GM10266 (cell line): Measurements from ENCODE around the gene EGLN3.
"Not testable (repeated sequence)": the region's sequence is repeated elsewhere in the genome, so short reads cannot be mapped to it uniquely, and the experiment has no call there.

Experiments used
- DNase-seq: peaks from one replicate; pipeline ENCODE4 v3.0.0; 2012; ENCODE audit errors: extremely low spot score
- CTCF ChIP-seq: IDR thresholded peaks from 2 replicates; pipeline ENCODE4 v1.5.1; 2012; ENCODE audit warnings: mild to moderate bottlenecking, low read depth; ENCODE audit not compliant: control insufficient read depth, insufficient read depth; ENCODE audit errors: missing control alignments

EGLN3 gene

GRCh38 chr14:33978892-33979612, 28.2 kb upstream of the EGLN3 start:
- TF ChIP-seq CTCF, result no peak
- DNase-seq, result no peak

GRCh38 chr14:33972583-33973081, 21.8 kb upstream of the EGLN3 start:
- TF ChIP-seq CTCF, result no peak
- no peak for DNase-seq

GRCh38 chr14:33969846-33970245, 19.0 kb upstream of the EGLN3 start:
- not testable (repeated sequence) for DNase-seq

GRCh38 chr14:33968722-33969121, 17.8 kb upstream of the EGLN3 start:
- no peak for DNase-seq
- TF ChIP-seq CTCF, result no peak

GRCh38 chr14:33967138-33967537, 16.3 kb upstream of the EGLN3 start:
- no peak for DNase-seq
- TF ChIP-seq CTCF, result no peak

GRCh38 chr14:33966276-33966675, 15.4 kb upstream of the EGLN3 start:
- TF ChIP-seq CTCF, result no peak
- DNase-seq, result no peak

GRCh38 chr14:33964599-33965317, 13.9 kb upstream of the EGLN3 start:
- DNase-seq, result no peak
- no peak for TF ChIP-seq CTCF
